Measurements from ENCODE around the gene F3. TPM values are rescaled to one million over a fixed set of nuclear protein-coding genes. Genes with fewer than 3 reads are reported as not detected.

Gene F3
- total RNA-seq, 1 donor: 506 TPM

DNA sequence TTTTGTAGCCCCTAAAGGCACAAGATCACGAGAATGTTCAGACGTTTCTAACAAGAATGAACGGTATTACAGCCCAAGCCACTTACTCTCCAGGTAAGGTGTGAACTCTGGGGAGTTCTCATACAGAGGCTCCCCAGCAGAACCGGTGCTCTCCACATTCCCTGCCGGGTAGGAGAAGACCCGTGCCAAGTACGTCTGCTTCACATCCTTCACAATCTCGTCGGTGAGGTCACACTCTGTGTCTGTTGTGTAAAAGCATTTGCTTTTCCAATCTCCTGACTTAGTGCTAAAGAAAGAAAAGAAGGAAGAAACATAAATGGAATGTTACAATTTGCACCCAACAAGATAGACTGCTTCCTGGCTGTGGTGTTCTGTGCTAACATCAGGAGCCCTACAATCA lies 5.7 kb downstream of the F3 start:
- TF ChIP-seq, protein P1, sequence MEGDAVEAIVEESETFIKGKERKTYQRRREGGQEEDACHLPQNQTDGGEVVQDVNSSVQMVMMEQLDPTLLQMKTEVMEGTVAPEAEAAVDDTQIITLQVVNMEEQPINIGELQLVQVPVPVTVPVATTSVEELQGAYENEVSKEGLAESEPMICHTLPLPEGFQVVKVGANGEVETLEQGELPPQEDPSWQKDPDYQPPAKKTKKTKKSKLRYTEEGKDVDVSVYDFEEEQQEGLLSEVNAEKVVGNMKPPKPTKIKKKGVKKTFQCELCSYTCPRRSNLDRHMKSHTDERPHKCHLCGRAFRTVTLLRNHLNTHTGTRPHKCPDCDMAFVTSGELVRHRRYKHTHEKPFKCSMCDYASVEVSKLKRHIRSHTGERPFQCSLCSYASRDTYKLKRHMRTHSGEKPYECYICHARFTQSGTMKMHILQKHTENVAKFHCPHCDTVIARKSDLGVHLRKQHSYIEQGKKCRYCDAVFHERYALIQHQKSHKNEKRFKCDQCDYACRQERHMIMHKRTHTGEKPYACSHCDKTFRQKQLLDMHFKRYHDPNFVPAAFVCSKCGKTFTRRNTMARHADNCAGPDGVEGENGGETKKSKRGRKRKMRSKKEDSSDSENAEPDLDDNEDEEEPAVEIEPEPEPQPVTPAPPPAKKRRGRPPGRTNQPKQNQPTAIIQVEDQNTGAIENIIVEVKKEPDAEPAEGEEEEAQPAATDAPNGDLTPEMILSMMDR (IDR thresholded peaks at IDR 0.05; ENCODE audit: insufficient read depth, low read depth, low read length): no peak
- H3K4me3 ChIP-seq (ENCODE audit: low read depth, low read length): peak overlapping the region; percentile 69
- peak; percentile 65 for DNase-seq (ENCODE audit: low read depth)

DNA sequence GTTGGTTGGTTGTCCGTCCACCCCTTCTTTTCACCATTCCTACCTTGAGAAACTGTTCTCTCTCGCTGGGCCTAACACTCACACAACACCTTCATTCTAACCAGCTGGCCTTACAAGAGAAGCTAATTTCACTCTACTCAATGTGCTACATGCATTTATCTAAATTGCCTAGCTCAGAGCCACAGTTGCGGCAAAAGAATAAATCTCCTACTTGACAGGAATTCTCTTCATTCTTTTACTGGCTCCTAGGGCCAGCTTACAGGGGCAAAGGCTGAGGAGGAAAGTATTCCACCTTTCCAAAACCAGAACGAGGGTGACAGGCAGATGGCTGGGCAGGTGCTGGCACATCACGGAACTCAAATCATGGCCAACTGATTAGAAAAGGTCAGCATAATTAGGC lies 6.5 kb downstream of the F3 start:
- TF ChIP-seq, protein P1 (IDR thresholded peaks at IDR 0.05; ENCODE audit: insufficient read depth, low read depth, low read length): no peak
- peak overlapping the region; percentile 69 for H3K4me3 ChIP-seq (ENCODE audit: low read depth, low read length)
- DNase-seq (ENCODE audit: low read depth): peak; percentile 41

DNA sequence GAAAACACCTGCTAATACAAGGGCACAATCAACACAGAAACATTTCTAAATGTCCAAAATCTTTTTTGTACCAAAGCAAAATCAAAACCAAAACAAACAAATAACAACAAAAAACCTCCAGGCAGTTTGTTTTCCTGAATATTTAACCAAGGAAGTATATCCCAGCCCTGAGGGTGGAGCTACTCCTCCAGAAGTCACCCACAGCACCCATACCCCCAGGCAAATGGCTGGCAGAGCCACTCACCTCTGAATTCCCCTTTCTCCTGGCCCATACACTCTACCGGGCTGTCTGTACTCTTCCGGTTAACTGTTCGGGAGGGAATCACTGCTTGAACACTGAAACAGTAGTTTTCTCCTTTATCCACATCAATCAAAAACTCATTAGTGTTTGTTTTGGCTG lies 9.5 kb downstream of the F3 start:
- TF ChIP-seq, protein P1 (IDR thresholded peaks at IDR 0.05; ENCODE audit: insufficient read depth, low read depth, low read length): no peak
- no peak overlapping the region for H3K4me3 ChIP-seq (ENCODE audit: low read depth, low read length)
- DNase-seq (ENCODE audit: low read depth): peak; percentile 36

DNA sequence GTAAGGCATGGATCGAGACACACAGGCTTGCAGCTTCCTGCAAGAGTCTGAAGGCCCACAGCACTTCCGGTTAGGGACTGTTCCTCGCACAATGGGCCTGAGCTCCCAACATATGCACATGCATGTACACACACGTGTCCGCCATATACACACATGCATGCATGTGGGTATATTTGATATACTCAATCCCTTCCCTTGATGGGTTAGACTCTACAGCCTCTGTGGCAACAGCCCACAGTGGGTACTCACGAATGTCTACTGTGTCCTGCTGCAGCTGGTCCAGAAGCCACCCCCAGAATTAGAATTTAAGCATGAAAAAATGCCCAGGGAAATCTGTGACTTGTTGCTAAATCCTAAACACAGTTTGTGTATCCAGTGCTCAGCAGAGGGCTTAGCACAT lies 9.9 kb downstream of the F3 start:
- peak; percentile 38 for DNase-seq (ENCODE audit: low read depth)
- no peak overlapping the region for H3K4me3 ChIP-seq (ENCODE audit: low read depth, low read length)
- TF ChIP-seq, protein P1 (IDR thresholded peaks at IDR 0.05; ENCODE audit: insufficient read depth, low read depth, low read length): no peak

DNA sequence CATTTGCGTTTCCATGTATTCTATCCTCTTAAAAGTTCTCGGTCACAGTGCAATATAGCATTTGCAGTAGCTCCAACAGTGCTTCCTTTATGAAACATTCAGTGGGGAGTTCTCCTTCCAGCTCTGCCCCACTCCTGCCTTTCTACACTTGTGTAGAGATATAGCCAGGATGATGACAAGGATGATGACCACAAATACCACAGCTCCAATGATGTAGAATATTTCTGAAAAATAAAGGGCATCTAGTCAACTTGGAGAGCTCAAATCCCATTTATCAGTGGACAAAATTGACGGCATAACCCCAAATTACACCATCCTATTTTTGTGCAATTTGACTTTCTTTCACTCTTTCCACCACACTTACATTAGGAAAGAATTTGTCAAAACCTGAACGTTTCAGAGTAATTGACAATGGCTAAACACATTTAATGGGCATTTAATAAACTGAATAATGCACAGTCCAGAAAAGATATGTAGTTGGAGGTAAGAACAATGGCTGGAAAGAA lies 11.1 kb downstream of the F3 start:
- TF ChIP-seq, protein P1 (IDR thresholded peaks at IDR 0.05; ENCODE audit: insufficient read depth, low read depth, low read length): no peak
- DNase-seq (ENCODE audit: low read depth): peak; percentile 50
- H3K4me3 ChIP-seq (ENCODE audit: low read depth, low read length): no peak overlapping the region

DNA sequence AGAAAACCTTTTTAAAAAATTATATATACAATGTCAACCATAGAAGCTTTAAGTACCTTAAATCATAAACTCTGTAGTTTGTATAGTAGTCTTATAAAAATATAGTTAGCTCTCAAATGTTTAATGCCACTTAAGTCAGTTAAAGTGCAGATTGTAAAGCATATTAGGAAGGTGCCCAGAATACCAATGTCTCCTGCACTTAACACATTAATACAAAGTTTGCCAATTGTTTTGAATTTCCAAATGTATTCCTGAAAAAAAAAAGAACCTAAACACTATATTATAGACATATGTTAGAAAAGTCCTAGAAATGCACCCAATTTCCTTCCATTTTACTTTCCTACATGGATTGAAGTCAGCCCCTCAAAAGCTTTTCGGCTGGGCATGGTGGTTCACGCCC lies 12.1 kb downstream of the F3 start:
- H3K4me3 ChIP-seq (ENCODE audit: low read depth, low read length): no peak overlapping the region
- peak; percentile 39 for DNase-seq (ENCODE audit: low read depth)
- TF ChIP-seq, protein P1 (IDR thresholded peaks at IDR 0.05; ENCODE audit: insufficient read depth, low read depth, low read length): no peak

DNA sequence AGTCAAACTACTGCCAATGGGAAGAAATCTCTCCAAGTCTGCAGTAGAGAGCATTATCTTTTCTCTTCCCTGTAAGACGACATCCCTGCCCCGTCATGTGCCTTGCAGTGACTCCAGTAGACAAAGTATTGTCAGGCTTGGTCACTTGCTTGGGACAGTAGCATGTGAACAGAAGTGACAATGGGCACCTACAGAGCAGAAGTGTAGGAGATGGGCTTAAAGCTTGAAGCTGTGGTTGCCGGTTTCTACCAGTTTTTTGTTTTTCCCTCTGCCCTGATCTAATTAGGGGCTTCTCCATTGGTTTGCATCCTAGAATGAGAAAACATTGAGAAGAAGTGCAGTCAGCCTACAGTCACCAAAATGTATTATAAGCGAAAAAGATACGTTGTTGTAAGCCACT lies 12.7 kb downstream of the F3 start:
- peak; percentile 76 for DNase-seq (ENCODE audit: low read depth)
- TF ChIP-seq, protein P1 (IDR thresholded peaks at IDR 0.05; ENCODE audit: insufficient read depth, low read depth, low read length): no peak
- H3K4me3 ChIP-seq (ENCODE audit: low read depth, low read length): no peak overlapping the region

All from fibroblast of villous mesenchyme (primary cell).